HCT116 (cell line): ENCODE results near the gene POLRMT. TPM values are rescaled to one million over a fixed set of nuclear protein-coding genes. Genes with fewer than 3 reads are reported as not detected.

Experiments
- ATAC-seq: fragments of 200-7000 bp; cut with Tn5 transposase; 2 replicates; pipeline ENCODE4 v1.9.1; 2020; ENCODE audit warnings: mild to moderate bottlenecking, moderate library complexity
- Bru-seq: library from RNA; stranded (reverse); fragments of 400-500 nt; gene quantifications from one replicate; lab custom pipeline; 2021; lab: Mats Ljungman, UMichigan
- BruChase-seq, 2 experiments: library from RNA; stranded (reverse); fragments of 400-500 nt; gene quantifications; one replicate each; lab custom pipeline; 2021; lab: Mats Ljungman, UMichigan
- BruUV-seq: library from RNA; stranded (reverse); fragments of 400-500 nt; replicated peaks from 2 replicates; lab custom pipeline; 2021; lab: Mats Ljungman, UMichigan
- CTCF ChIA-PET: fragments of 300-600 bp; sonication (Branson Sonifier 250); formaldehyde crosslinking; loops from one replicate; lab custom pipeline; 2021; ENCODE audit warnings: antibody characterized with exemption; lab: Charles Lee
- POLR2A ChIA-PET: fragments of 300-600, 350-600 bp; sonication (Branson Sonifier 250); formaldehyde crosslinking; loops from one replicate; lab custom pipeline; 2021; ENCODE audit warnings: antibody characterized with exemption; lab: Charles Lee
- RAD21 ChIA-PET, 2 experiments: fragments of 300-600 bp; sonication (Branson Sonifier 250); formaldehyde crosslinking; loops; one replicate each; lab custom pipeline; 2023; ENCODE audit warnings: low total read pairs in 2 of 2; ENCODE audit not compliant: uncharacterized antibody in 2 of 2, unreplicated experiment in 2 of 2, low non-redundant PET in 1 of 2; lab: Charles Lee
- DNase-seq: peaks from one replicate; pipeline ENCODE4 v3.0.0-alpha.2; 2010; ENCODE audit warnings: low read depth, low spot score
- H2AFZ ChIP-seq: fragments of 200-600 bp; shearing (Covaris generic), sonication (generic); 2 replicates; pipeline ENCODE4 v1.6.1; 2017; ENCODE audit warnings: low read depth, mixed run types, mixed read lengths, antibody characterized with exemption, low read length; ENCODE audit not compliant: poor library complexity, severe bottlenecking
- H3K27ac ChIP-seq: 2 replicates; pipeline ENCODE4 v1.5.1; 2012; ENCODE audit warnings: low read depth, low read length
- H3K27me3 ChIP-seq: fragments of 200-600 bp; sonication (generic); 2 replicates; pipeline ENCODE4 v1.6.1; 2016; ENCODE audit warnings: mixed run types, low read length, mixed read lengths; ENCODE audit not compliant: insufficient read depth
- H3K36me3 ChIP-seq, 2 experiments: fragments of 200-500 bp in 1 of 2; fragments of 200-600 bp in 1 of 2; sonication (Bioruptor generic) in 1 of 2; sonication (generic) in 1 of 2; 2 replicates each; pipeline versions ENCODE4 v1.5.1 to v1.6.1; 2014 to 2016; ENCODE audit warnings: low read length in 2 of 2, inconsistent platforms in 1 of 2, mixed read lengths in 1 of 2, mixed run types in 1 of 2; ENCODE audit not compliant: insufficient read depth in 2 of 2, control insufficient read depth in 1 of 2
- H3K4me1 ChIP-seq, 2 experiments: fragments of 200-600 bp in 1 of 2; sonication (generic) in 1 of 2; 2 replicates each; pipeline versions ENCODE4 v1.5.1 to v1.6.1; 2012 to 2017; ENCODE audit warnings: low read length in 2 of 2, inconsistent platforms in 1 of 2, mild to moderate bottlenecking in 1 of 2, mixed read lengths in 1 of 2, mixed run types in 1 of 2, moderate library complexity in 1 of 2; ENCODE audit not compliant: insufficient read depth in 2 of 2, control insufficient read depth in 1 of 2
- H3K4me2 ChIP-seq: fragments of 200-600 bp; sonication (generic); 2 replicates; pipeline ENCODE4 v1.6.1; 2017; ENCODE audit warnings: mixed run types, low read length, mixed read lengths
- H3K4me3 ChIP-seq, 2 experiments: fragments of 200-600 bp in 1 of 2; sonication (generic) in 1 of 2; replicated peaks in 1 of 2; 2 replicates each; pipeline ENCODE4 v1.5.1; 2011 to 2016; ENCODE audit warnings: low read length in 2 of 2, control low read depth in 1 of 2, low read depth in 1 of 2, mild to moderate bottlenecking in 1 of 2, mixed read lengths in 1 of 2, mixed run types in 1 of 2
- H3K79me2 ChIP-seq: fragments of 200-600 bp; sonication (generic); 2 replicates; pipeline ENCODE4 v1.6.1; 2017; ENCODE audit warnings: mild to moderate bottlenecking, mixed run types, low read length, moderate library complexity, mixed read lengths; ENCODE audit not compliant: insufficient read depth
- H3K9ac ChIP-seq: fragments of 200-600 bp; sonication (generic); 2 replicates; pipeline ENCODE4 v1.6.1; 2016; ENCODE audit warnings: low read length, mixed read lengths
- H3K9me2 ChIP-seq: fragments of 200-600 bp; sonication (generic), shearing (Covaris generic); 2 replicates; pipeline ENCODE4 v1.6.1; 2017; ENCODE audit warnings: mixed run types, mild to moderate bottlenecking, moderate library complexity; ENCODE audit not compliant: insufficient read depth
- H3K9me3 ChIP-seq, 2 experiments: fragments of 200-500 bp in 1 of 2; fragments of 200-600 bp in 1 of 2; sonication (Bioruptor generic) in 1 of 2; sonication (generic) in 1 of 2; 2 replicates each; pipeline ENCODE4 v1.6.1; 2014 to 2017; ENCODE audit warnings: low read length in 2 of 2, mixed read lengths in 2 of 2, inconsistent platforms in 1 of 2, low read depth in 1 of 2, mild to moderate bottlenecking in 1 of 2, mixed run types in 1 of 2, moderate library complexity in 1 of 2; ENCODE audit not compliant: control insufficient read depth in 1 of 2, insufficient read depth in 1 of 2
- H4K20me1 ChIP-seq: fragments of 200-600 bp; sonication (generic), shearing (Covaris generic); 2 replicates; pipeline ENCODE4 v1.6.1; 2017; ENCODE audit warnings: mixed run types, mild to moderate bottlenecking, moderate library complexity; ENCODE audit not compliant: insufficient read depth
- ATF3 ChIP-seq: IDR thresholded peaks from 2 replicates; pipeline ENCODE4 v1.6.1; 2012
- CEBPB ChIP-seq: IDR thresholded peaks from 2 replicates; pipeline ENCODE4 v1.6.1; 2012; ENCODE audit warnings: low read depth
- EGR1 ChIP-seq: IDR thresholded peaks from 2 replicates; pipeline ENCODE4 v1.6.1; 2012; ENCODE audit warnings: low read depth
- FOSL1 ChIP-seq: IDR thresholded peaks from 2 replicates; pipeline ENCODE4 v1.6.1; 2012; ENCODE audit warnings: low read depth
- JUND ChIP-seq: IDR thresholded peaks from 2 replicates; pipeline ENCODE4 v1.6.1; 2012
- MAX ChIP-seq: IDR thresholded peaks from 2 replicates; pipeline ENCODE4 v1.6.1; 2012
- POLR2A ChIP-seq: IDR thresholded peaks from 2 replicates; pipeline ENCODE4 v1.7.0; 2011; ENCODE audit warnings: borderline replicate concordance; ENCODE audit not compliant: insufficient read depth, insufficient read length; ENCODE audit errors: extremely low read depth
- POLR2AphosphoS5 ChIP-seq: IDR thresholded peaks from 2 replicates; pipeline ENCODE4 v1.6.1; 2011; ENCODE audit warnings: mild to moderate bottlenecking, low read depth, low read length, moderate library complexity
- SIN3A ChIP-seq: IDR thresholded peaks from 2 replicates; pipeline ENCODE4 v1.6.1; 2012; ENCODE audit warnings: low read depth
- SP1 ChIP-seq: IDR thresholded peaks from 2 replicates; pipeline ENCODE4 v1.6.1; 2012; ENCODE audit warnings: low read depth
- TCF7L2 ChIP-seq: IDR thresholded peaks from 2 replicates; pipeline ENCODE4 v1.7.0; 2011; ENCODE audit warnings: borderline replicate concordance, inconsistent platforms; ENCODE audit not compliant: insufficient read depth, insufficient read length; ENCODE audit errors: extremely low read depth
- YY1 ChIP-seq: IDR thresholded peaks from 2 replicates; pipeline ENCODE4 v1.6.1; 2011; ENCODE audit warnings: low read length, low read depth, moderate library complexity, mild to moderate bottlenecking; ENCODE audit not compliant: insufficient replicate concordance; ENCODE audit errors: extremely low read depth
- ZBTB33 ChIP-seq: IDR thresholded peaks from 2 replicates; pipeline ENCODE4 v1.6.1; 2011; ENCODE audit warnings: mild to moderate bottlenecking, low read length, moderate library complexity; ENCODE audit not compliant: insufficient replicate concordance; ENCODE audit errors: extremely low read depth
- ZFX ChIP-seq: fragments of 450-650 bp; IDR thresholded peaks from 2 replicates; pipeline ENCODE4 v1.6.1; 2017
- ZNF274 ChIP-seq: fragments of 200-500 bp; sonication (Bioruptor generic); IDR thresholded peaks from 2 replicates; pipeline ENCODE4 v1.6.1; 2014; ENCODE audit warnings: mild to moderate bottlenecking, low read depth, low read length, inconsistent platforms
- intact Hi-C: fragments of 100-400 bp; cut with micrococcal nuclease; formaldehyde crosslinking; loops from 2 replicates; pipeline ENCODE4 v1.10.0; 2022
- long read RNA-seq: library from polyadenylated mRNA; unstranded; transcript quantifications from one replicate; pipeline ENCODE4 v2.0.0, GENCODE V29; 2021; ENCODE audit not compliant: unreplicated experiment
- polyA plus RNA-seq: library from polyadenylated mRNA; unstranded; fragments of >200 nt; gene quantifications from 2 replicates; pipeline ENCODE4 v1.2.1, GENCODE V29; 2012; ENCODE audit warnings: missing spikeins
- total RNA-seq: library from RNA; stranded (reverse); gene quantifications from one replicate; pipeline ENCODE4 v1.2.1, GENCODE V29; 2021; ENCODE audit not compliant: unreplicated experiment

Gene POLRMT
- 138 TPM for total RNA-seq
- polyA plus RNA-seq, result 175 and 185 TPM in 2 replicates
- percentile 58 among the genes with signal in this experiment for Bru-seq, nascent RNA
- percentile 88 among the genes with signal in this experiment for BruChase-seq, experiment 1, labeled RNA remaining after a 6-hour chase
- BruChase-seq, experiment 2, labeled RNA remaining after a 2-hour chase, result percentile 75 among the genes with signal in this experiment
- long read RNA-seq, transcript POLRMT-202 (21 exons, 3,835 nt), result major isoform, 106 of 418 reads
- long read RNA-seq, partial matches to known transcripts, result 246 of 418 reads
- long read RNA-seq, other reads (novel, unspliced or antisense), result 64 of 418 reads

GRCh38 chr19:633068-633785, at the start of gene POLRMT:
Gene POLRMT (minus strand): TSS chr19:633537. CDS start chr19:633512, 25 bp downstream.
- intact Hi-C loops, result no loop called here
- POLR2A ChIA-PET, result no interaction called here

More at GRCh38 chr19:633068-633785, at the start of gene POLRMT:
- H3K79me2 ChIP-seq, result peaks cover 47% of the 10 kb centered on the region
- BruUV-seq, result TSS peak; percentile 70
- no peaks in the 10 kb centered on the region for H3K27me3 ChIP-seq
- ATAC-seq (peak; percentile 89), DNase-seq (peak; percentile 95)
- peak; percentile 71 for TF ChIP-seq YY1
- TF ChIP-seq ZNF274, result no peak
- peak; percentile 15 for TF ChIP-seq ZBTB33
- no peak for TF ChIP-seq SIN3A
- TF ChIP-seq ZFX, result peak; percentile 82; the same call in 1 of the 2 replicates
- peak; percentile 82 for TF ChIP-seq TCF7L2
- TF ChIP-seq POLR2A, result peak; percentile 68
- TF ChIP-seq CEBPB, result no peak
- no peak for TF ChIP-seq JUND
- peak; percentile 91 for TF ChIP-seq SP1
- peak; percentile 36; the same call in 1 of the 2 replicates for TF ChIP-seq EGR1
- TF ChIP-seq ATF3, result no peak
- no peak for TF ChIP-seq FOSL1
- TF ChIP-seq POLR2AphosphoS5, result peak; percentile 81
- TF ChIP-seq MAX, result peak; percentile 95
- ChIA-PET CTCF (interaction anchor here (1.3 kb wide), 1 partner anchor 122 kb away, joined by 3 read pairs; no protein-coding TSS in a partner anchor), RAD21 (interaction anchor here in 1 of 2 experiments (0.6 kb wide), 1 partner anchor 119 kb away, joined by 4 read pairs; no protein-coding TSS in a partner anchor)
- no peaks in the 10 kb centered on the region for H4K20me1 ChIP-seq
- H3K9ac ChIP-seq, result peak within 1 kb of the TSS; percentile 91
- H3K27ac ChIP-seq, result peak within 1 kb of the TSS; percentile 83
- no peaks in the 10 kb centered on the region for H3K9me2 ChIP-seq
- peak within 1 kb of the TSS; percentile 85 for H3K4me2 ChIP-seq
- H3K4me1 ChIP-seq, result peaks cover 8 to 16% of the 10 kb centered on the region in 2 experiments; a peak in 2 of 4 replicates
- no peak within 1 kb of the TSS for H2AFZ ChIP-seq
- peaks cover 11 to 28% of the 10 kb centered on the region in 2 experiments for H3K36me3 ChIP-seq
- H3K9me3 ChIP-seq, result no peaks in the 10 kb centered on the region
- H3K4me3 ChIP-seq, result peak within 1 kb of the TSS; percentile 85 to 97
